Neutrophil (primary cell): Measurements from ENCODE around the gene FAM83G.

Experiments
- H3K27ac ChIP-seq: fragments of 200-600 bp; sonication (generic); 2 replicates; pipeline ENCODE4 v1.5.1; 2016; ENCODE audit warnings: mild to moderate bottlenecking, moderate library complexity
- H3K27me3 ChIP-seq: fragments of 200-600 bp; sonication (generic); 2 replicates; pipeline ENCODE4 v1.6.0; 2016; ENCODE audit warnings: mild to moderate bottlenecking
- H3K36me3 ChIP-seq: fragments of 200-600 bp; sonication (generic); 2 replicates; pipeline ENCODE4 v1.5.1; 2017
- H3K4me1 ChIP-seq, 2 experiments: fragments of 200-600 bp in 1 of 2; sonication (generic) in 1 of 2; 1 replicate in 1 of 2; 2 replicates in 1 of 2; pipeline versions ENCODE4 v1.5.1 to v1.6.1; 2013 to 2016; ENCODE audit warnings: low read depth in 1 of 2, low read length in 1 of 2, mild to moderate bottlenecking in 1 of 2, moderate library complexity in 1 of 2; ENCODE audit not compliant: control insufficient read depth in 1 of 2, insufficient read depth in 1 of 2
- H3K4me3 ChIP-seq, 2 experiments: fragments of 200-600 bp in 1 of 2; sonication (generic) in 1 of 2; 1 replicate in 1 of 2; 2 replicates in 1 of 2; pipeline ENCODE4 v1.5.1; 2013 to 2016; ENCODE audit warnings: low read depth in 1 of 2, low read length in 1 of 2, mild to moderate bottlenecking in 1 of 2, moderate library complexity in 1 of 2
- H3K9me3 ChIP-seq: fragments of 200-600 bp; sonication (generic); 2 replicates; pipeline ENCODE4 v1.5.1; 2016
- CTCF ChIP-seq: fragments of 200-600 bp; sonication (generic); IDR thresholded peaks from 2 replicates; pipeline ENCODE4 v1.5.1; 2016; ENCODE audit warnings: antibody characterized with exemption

FAM83G gene

GRCh38 chr17:18963126-18964017 lies 41.2 kb downstream of the FAM83G start:
- Histone ChIP-seq H3K4me3 (no peak overlapping the region), H3K4me1 (peaks cover 15 to 21% of the 10 kb centered on the region in 2 experiments), H3K27ac (no peak overlapping the region), H3K36me3 (no peaks in the 10 kb centered on the region), H3K27me3 (no peaks in the 10 kb centered on the region), H3K9me3 (no peaks in the 10 kb centered on the region)
- TF ChIP-seq CTCF, result no peak

DNA sequence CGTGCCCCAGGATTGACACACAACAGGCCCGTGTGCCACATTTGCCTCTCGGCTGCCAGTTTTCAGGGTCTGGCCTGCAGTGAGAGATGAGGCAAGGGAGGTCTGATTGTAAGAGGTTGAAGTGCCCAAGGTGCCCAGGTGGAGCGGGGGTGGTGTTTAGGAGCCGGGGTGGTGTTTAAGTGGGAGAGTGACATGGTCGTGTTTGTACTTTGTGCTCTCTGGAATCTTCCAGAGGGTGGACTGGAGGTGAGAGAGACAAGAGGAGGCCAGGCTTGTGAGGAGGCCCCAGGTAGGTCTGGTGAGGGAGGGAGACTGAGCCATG lies 42.1 kb downstream of the FAM83G start:
- Histone ChIP-seq H3K27ac (no peak overlapping the region), H3K4me1 (peaks cover 6 to 12% of the 10 kb centered on the region in 2 experiments), H3K36me3 (no peaks in the 10 kb centered on the region), H3K9me3 (no peaks in the 10 kb centered on the region), H3K27me3 (no peaks in the 10 kb centered on the region), H3K4me3 (no peak overlapping the region)
- no peak for TF ChIP-seq CTCF

- no peaks in the 10 kb centered on the region for H3K27me3 ChIP-seq
- no peak for TF ChIP-seq CTCF
- H3K27ac ChIP-seq, result no peak overlapping the region
- no peaks in the 10 kb centered on the region for H3K36me3 ChIP-seq
- no peaks in the 10 kb centered on the region for H3K9me3 ChIP-seq
- peaks cover 0 to 7% of the 10 kb centered on the region in 2 experiments for H3K4me1 ChIP-seq
- no peak overlapping the region for H3K4me3 ChIP-seq
Observed at GRCh38 chr17:18961634-18962493, 42.7 kb downstream of the FAM83G start.

GRCh38 chr17:18960803-18961511 lies 43.6 kb downstream of the FAM83G start:
- peaks cover 0 to 7% of the 10 kb centered on the region in 2 experiments for H3K4me1 ChIP-seq
- no peaks in the 10 kb centered on the region for H3K36me3 ChIP-seq
- H3K9me3 ChIP-seq, result no peaks in the 10 kb centered on the region
- no peak overlapping the region for H3K27ac ChIP-seq
- H3K27me3 ChIP-seq, result no peaks in the 10 kb centered on the region
- peak; percentile 77 for TF ChIP-seq CTCF
- H3K4me3 ChIP-seq, result no peak overlapping the region

- Histone ChIP-seq H3K4me3 (no peak overlapping the region), H3K4me1 (peaks cover 0 to 4% of the 10 kb centered on the region in 2 experiments), H3K27me3 (no peaks in the 10 kb centered on the region), H3K27ac (no peak overlapping the region), H3K9me3 (no peaks in the 10 kb centered on the region), H3K36me3 (no peaks in the 10 kb centered on the region)
- no peak for TF ChIP-seq CTCF
Observed at GRCh38 chr17:18960241-18960665, 44.3 kb downstream of the FAM83G start.
